Type B pancreatic cell (in vitro differentiated cells): ENCODE data around the gene TXLNB. TPM values are rescaled to one million over a fixed set of nuclear protein-coding genes. Genes with fewer than 3 reads are reported as not detected.

ENCODE experiments used
- DNase-seq: peaks from one replicate; pipeline ENCODE4 v3.0.0; 2021; ENCODE audit warnings: mixed read lengths; ENCODE audit not compliant: unreplicated experiment; ENCODE audit errors: extremely low spot score
- H3K27ac Mint-ChIP-seq: 2 replicates; pipeline ENCODE4 v1.8.0; 2021; ENCODE audit warnings: mild to moderate bottlenecking, mixed read lengths
- H3K27me3 Mint-ChIP-seq: 2 replicates; pipeline ENCODE4 v1.8.0; 2021; ENCODE audit warnings: mixed read lengths
- H3K36me3 Mint-ChIP-seq: 2 replicates; pipeline ENCODE4 v1.8.0; 2021; ENCODE audit warnings: mixed read lengths
- H3K4me1 Mint-ChIP-seq: one replicate; pipeline ENCODE4 v1.8.0; 2021; ENCODE audit warnings: mixed read lengths; ENCODE audit not compliant: unreplicated experiment
- H3K4me3 Mint-ChIP-seq: 2 replicates; pipeline ENCODE4 v1.8.0; 2021; ENCODE audit warnings: mild to moderate bottlenecking, mixed read lengths
- H3K9me3 Mint-ChIP-seq: 2 replicates; pipeline ENCODE4 v1.8.0; 2021; ENCODE audit warnings: mixed read lengths
- CTCF ChIP-seq: fragments of 200-600 bp; sonication (generic); conservative IDR thresholded peaks from 2 replicates; pipeline ENCODE4 v1.5.0; 2021; ENCODE audit warnings: antibody characterized with exemption, mild to moderate bottlenecking
- total RNA-seq: library from RNA; stranded (reverse); gene quantifications from 2 replicates; pipeline ENCODE4 v1.2.1, GENCODE V29; 2021; ENCODE audit warnings: low replicate concordance

TXLNB gene
- total RNA-seq, 1 donor from 2014 or later = 0.22 TPM

DNA sequence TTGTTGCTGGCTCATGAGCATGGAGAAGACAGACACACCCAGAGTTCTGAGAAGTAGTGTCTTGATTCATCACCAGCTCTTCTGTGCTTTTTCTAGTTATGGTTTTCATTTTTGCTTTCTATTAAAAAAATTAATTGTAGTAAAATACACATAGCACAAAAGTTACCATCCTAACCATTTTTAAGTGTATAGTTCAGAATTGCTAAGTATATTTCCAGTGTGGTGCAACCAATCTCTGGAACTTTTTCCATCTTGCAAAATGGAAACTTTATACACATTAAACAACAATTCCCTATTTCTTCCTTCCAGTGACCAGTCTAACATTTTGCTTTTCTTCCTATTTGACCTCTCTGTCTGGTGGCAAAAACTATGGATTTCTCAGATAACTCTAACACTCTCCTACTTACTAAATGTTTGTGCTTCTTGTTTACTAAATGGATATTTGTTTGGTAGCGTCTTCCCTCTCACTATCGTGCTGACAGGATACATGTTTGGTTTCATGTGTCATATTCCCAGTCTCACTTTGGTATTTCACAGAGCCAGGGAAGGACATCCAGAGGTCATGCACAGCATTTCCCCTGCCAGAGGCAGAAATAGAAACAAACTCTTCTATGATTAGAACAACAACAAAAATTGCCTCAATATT is 40.6 kb downstream of the TXLNB start:
- Mint-ChIP-seq H3K36me3 (no peaks in the 10 kb centered on the region), H3K27ac (no peak overlapping the region), H3K27me3 (no peaks in the 10 kb centered on the region), H3K9me3 (no peaks in the 10 kb centered on the region), H3K4me3 (no peak overlapping the region), H3K4me1 (no peaks in the 10 kb centered on the region)
- no peak for DNase-seq
- no peak for TF ChIP-seq CTCF

DNA sequence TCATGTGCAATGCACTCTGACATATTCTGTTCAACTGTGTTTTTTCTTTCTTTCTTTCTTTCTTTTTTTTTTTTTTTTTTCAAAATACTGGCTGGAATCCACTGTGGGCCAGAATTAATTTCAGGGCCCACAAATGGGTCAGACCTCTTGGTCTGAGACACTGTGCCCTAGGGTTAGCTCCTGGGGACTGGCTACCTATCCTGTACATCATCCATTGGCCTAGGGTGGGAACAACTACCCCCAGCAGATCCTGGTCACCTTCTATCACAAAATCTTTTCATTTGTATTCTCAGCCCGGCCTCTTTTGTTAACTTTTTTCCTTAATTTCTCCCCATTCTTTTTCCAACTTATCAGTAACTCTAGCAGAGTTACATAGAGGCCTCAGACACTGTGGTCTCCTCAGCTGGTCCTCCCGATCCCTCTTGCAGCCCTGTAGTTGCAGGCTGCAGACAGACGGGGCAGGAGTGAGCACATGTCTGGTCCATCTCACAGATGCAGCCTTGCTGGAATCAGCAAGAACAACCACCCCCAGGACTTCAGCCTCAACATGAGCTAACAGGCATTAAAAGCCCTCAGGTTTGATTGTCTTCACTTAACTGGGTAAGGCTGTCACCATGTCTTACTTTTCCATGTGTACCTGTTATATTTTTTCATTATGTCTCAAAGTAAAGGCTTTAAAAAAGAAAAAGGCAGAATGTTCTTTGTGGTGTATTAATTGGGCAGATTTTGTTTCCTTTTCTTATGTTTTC is 41.3 kb downstream of the TXLNB start:
- Mint-ChIP-seq H3K9me3 (no peaks in the 10 kb centered on the region), H3K4me1 (no peaks in the 10 kb centered on the region), H3K27me3 (no peaks in the 10 kb centered on the region), H3K4me3 (no peak overlapping the region), H3K36me3 (no peaks in the 10 kb centered on the region), H3K27ac (no peak overlapping the region)
- peak; percentile 76 for TF ChIP-seq CTCF
- no peak for DNase-seq

- peaks cover 8% of the 10 kb centered on the region for H3K4me1 Mint-ChIP-seq
- TF ChIP-seq CTCF = no peak
- H3K9me3 Mint-ChIP-seq = no peaks in the 10 kb centered on the region
- no peak overlapping the region for H3K27ac Mint-ChIP-seq
- no peaks in the 10 kb centered on the region for H3K36me3 Mint-ChIP-seq
- no peak for DNase-seq
- no peaks in the 10 kb centered on the region for H3K27me3 Mint-ChIP-seq
- H3K4me3 Mint-ChIP-seq = no peak overlapping the region
These were observed 42.4 kb downstream of the TXLNB start for GRCh38 chr6:139249395-139249794.

DNA sequence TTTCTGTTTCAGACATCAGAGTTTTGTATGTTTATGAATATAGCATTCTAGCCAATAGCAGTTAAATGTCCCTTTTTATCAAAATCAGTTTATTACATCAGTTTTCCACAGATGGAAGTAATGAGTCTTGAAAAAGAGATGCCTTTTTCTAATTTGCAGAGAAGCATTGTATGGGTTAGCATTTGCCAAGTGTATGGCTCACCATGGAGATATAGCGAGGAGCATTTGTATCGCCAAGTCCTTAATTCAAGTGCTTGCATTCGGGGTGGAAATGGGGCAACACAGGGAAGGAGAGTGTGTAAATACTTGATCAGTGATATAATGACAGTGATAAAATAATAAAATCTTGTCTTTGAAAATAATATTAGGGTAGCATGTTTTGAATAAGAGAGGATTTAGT is 42.9 kb downstream of the TXLNB start:
- DNase-seq = no peak
- Mint-ChIP-seq H3K27me3 (no peaks in the 10 kb centered on the region), H3K9me3 (no peaks in the 10 kb centered on the region), H3K36me3 (no peaks in the 10 kb centered on the region), H3K4me3 (no peak overlapping the region), H3K27ac (no peak overlapping the region), H3K4me1 (peaks cover 10% of the 10 kb centered on the region)
- TF ChIP-seq CTCF = no peak

GRCh38 chr6:139247618-139248017 is 44.2 kb downstream of the TXLNB start:
- Mint-ChIP-seq H3K36me3 (no peaks in the 10 kb centered on the region), H3K4me3 (no peak overlapping the region), H3K9me3 (no peaks in the 10 kb centered on the region), H3K4me1 (peaks cover 10% of the 10 kb centered on the region), H3K27me3 (no peaks in the 10 kb centered on the region), H3K27ac (no peak overlapping the region)
- no peak for DNase-seq
- no peak for TF ChIP-seq CTCF
